GM04503 (cell line): ENCODE measurements around the gene ZNF343.

Experiments
- DNase-seq: peaks from one replicate; pipeline ENCODE4 v3.0.0-alpha.2; 2012; ENCODE audit warnings: low read depth

ZNF343 gene

GRCh38 chr20:2473516-2473915 is 35.2 kb downstream of the ZNF343 start:
- peak; percentile 71 for DNase-seq

DNA sequence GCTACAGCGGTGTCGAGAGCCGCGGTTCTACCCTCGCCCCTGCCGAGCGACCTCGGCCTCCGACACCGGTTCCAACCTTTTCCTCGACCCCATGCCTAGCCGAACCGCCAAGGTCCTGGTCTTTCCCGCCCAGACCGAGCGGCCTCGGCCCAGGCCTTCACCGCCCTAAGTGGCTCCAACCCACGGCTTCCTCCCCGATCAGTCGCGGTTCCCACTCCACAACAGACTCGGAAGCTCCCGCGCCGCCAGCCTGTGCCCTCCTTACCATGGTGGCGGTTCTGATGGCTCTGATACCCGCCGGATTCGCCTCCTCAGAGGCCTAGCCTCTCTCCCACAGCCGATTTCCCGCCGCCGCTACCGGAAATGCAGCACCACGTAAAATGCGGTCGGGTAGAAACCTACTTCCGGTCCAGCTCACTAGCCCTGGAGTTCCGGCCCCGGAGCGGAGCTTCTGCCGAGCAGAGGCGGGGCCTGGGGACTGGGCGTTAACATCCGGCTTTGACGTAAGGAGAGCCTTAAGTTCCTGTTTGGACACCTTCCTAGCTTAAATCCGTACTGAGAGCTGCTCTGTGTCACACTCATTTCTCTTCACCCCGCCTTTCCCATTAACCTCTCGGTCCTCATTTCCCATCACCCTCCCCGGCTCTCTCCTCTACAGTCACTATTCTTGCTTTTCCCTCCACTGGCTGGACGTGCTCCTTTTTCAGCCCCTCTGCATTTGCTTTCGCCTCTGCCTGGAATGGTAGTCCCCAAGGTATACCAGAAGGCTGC is 38.1 kb downstream of the ZNF343 start, which contains the start of gene SNRPB:
Gene SNRPB, minus strand, starts transcription at position 367 of the 771 bp plus-strand sequence. Its CDS starts 99 bp downstream, at position 268.
- peak; percentile 94 for DNase-seq

DNA sequence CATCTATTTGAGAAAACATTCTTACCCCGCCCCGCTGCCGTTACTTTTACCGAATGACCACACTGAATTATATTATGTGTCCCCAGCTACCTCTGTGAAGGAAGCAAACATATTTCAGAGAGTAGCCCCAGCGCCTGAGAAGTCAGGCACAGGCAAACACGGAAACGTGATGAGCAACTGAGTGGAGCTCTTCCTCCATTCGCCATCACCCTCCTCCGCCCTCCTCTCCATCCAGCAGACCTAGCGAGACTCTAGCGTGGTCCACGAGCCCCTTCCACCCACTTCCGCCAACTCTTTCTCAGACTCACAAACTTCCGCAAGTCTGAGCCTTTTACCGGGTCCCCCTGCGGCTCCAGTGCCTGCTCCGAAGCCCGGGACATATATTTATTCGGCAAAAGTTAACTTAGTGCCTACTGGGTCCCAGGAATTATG is 38.7 kb downstream of the ZNF343 start:
- no peak for DNase-seq

DNA sequence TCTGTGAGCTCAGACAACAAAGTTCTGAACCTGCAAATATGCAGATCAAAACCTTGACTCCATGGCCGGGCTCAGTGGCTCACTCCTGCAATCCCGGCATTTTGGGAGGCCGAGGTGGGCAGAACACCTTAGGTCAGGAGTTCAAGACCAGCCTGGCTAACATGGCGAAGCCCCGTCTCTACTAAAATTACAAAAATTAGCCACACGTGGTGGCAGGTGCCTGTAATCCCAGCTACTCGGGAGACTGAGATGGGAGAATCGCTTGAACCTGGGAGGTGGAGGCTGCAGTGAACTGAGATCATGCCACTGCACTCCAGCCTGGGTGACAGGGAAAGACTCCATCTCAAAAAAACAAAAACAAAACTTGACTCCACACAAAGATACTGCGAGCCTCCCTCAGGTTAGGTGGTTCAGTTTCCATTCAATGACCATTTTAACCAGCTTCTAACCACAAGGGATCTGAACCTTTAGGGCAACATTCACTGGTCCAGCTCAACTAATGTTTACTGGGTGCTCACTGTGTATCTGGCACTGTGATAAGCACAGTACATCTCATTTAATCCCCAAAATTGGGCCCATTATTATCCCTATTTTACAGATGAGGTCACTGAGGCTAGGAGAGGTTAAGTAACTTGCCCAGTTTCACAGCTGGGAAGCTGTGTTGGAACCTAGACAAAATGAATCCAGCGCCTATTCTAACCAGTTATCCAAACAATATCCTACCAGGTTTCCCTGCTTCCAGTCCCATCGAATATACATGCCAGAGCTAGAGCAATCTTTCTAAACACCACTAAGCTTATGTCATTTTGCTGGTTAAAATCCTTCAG is 39.9 kb downstream of the ZNF343 start:
- no peak for DNase-seq

DNA sequence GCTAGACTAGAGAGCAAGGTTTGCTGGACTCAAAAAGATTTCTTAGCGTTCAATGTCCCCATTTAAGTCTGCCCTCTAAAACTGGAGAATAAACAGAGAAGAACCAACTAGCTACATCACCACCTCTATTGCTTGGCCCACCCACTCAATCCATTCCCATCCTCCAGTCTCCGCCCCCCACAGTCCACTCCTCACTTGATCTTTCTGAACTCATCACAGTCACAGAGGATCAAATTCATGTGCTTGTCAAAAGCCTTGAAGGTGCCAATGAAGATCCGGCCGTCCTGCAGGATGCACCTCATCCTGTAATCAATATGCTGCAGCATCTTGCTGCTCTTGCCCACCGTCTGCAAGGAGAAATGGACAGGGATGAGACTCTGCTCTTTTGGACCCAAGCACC is 41.3 kb downstream of the ZNF343 start:
- DNase-seq = no peak

- DNase-seq = no peak
Observed at GRCh38 chr20:2465100-2465499, 43.6 kb downstream of the ZNF343 start.

DNA sequence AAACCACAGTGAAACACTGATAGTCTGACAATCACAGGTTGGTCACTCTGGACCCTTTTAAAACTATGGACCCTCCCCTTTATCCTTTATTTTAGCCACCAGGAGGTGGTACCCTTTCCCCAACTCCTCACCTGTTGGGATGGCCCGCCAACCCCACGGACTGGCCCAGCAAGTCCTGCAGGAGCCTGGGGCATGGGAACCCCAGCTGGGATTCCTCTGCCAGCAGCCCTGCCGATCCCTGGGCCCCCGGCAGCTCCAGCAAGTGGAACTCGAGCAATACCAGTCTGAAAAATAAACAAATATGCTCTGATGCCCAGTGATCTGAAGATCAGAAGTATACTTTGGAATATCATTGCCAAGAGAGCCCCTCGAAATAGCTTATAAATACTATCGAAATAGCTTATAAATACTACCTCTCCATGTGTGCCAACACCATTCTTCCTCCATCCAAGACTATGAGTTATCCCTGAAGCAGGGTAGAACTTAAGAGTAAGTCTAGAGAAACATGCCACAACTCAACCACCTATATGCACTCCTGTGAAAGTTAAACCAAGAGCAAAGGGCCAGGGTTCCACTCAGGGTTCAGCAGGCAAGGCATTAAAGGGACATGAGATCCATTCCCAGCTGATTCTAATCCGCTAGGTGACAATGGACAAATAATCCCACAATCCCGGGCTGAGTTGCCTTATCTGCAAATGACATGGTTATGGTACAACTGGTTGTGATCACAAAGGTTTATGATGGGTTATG is 44.9 kb downstream of the ZNF343 start:
- no peak for DNase-seq

- DNase-seq = no peak
Observed at GRCh38 chr20:2462484-2462883, 46.2 kb downstream of the ZNF343 start.

DNA sequence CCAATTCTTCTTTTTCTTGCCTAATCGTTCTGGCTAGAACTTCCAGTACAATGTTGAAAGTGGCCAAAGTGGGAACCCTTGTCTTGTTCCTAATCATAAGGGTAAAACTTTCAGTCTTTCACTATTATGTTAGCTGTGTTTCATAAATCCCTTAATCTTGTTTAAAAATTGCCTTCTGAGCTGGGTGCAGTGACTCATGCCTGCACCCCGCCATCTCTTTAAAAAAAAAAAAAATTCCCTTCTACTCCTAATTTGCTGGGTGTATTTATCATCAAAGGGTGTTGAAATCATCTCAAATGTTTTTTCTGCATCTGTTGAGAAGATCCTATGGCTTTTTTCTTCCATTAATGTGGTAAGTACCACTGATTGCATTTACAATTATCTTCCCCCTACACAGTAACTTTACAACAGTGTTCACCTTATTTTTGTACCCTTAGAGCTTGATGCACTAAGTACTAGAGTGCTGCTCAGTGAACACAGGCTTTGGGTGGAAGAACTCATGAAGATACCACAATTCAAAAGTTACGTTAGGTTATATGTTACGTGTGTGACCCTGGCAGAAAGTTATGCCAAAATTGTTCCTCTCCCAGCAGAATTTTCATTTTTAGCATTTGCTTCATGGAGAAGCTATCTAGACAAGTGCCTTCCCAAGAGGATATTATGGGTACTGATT is 47.8 kb downstream of the ZNF343 start:
- no peak for DNase-seq

GRCh38 chr20:2459981-2460751 is 48.5 kb downstream of the ZNF343 start:
- no peak for DNase-seq

DNA sequence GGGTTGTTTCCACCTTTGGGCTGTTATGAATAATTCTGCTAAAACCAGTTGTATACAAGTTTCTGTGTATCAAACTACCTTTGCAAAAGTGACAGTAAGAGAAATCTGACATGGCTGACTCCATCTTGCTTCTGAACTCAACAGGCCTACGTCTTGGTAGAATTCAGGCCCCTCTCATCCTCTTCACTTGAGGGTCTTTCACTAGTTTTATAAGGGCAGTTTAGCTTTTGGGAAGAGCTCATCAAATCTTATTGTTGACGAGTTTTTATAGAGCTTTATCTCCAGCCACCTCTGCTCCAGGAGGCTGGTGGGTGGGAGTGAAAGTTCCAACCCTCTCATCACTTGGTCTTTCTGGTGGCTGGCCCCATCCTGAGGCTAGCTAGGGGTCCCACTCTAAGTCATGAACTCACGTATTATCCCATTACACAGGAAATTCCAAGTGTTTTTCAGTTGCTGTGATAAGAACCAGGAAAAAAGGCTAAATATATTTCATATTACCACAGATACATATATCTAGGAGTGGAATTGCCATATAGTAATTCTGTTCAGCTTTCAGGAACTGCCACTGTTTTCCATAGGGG is 49.7 kb downstream of the ZNF343 start:
- no peak for DNase-seq

DNA sequence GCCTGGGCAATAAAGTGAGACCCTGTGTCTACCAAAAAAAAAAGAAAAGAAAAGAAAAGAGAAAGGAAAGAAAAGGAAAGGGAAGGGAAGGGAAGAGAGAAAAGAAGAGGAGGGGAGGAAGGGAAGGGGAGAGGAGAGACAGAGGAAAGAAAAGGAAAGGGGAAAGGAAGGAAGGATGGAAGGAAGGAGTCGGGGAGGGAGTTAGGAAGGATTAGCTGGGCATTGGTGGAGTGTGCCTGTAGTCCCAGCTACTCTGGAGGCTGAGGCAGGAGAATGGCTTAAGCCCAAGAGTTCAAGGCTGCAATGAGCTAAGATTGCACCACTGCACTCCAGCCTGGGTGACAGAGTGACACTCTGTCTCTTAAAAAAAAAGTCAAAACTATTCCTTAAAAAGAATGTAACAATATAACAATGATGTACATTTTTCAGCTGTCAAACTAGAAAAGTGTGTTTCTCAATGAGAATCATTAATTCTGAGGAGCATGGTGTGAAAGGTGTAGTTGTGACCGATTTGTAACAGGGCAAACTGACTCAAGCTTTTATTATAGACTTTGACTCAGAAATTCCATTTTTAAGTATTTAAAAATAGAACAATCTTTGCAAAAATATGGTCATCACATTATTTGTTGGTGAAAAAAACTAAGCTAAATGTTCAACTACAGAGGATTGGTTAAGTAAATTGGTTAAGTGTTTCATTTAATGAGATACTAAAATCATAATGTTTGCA is 52.8 kb downstream of the ZNF343 start:
- no peak for DNase-seq

- no peak for DNase-seq
Observed at GRCh38 chr20:2453792-2454191, 54.9 kb downstream of the ZNF343 start.

- DNase-seq = peak; percentile 40
Observed at GRCh38 chr20:2451939-2452732, 56.6 kb downstream of the ZNF343 start.

GRCh38 chr20:2451422-2451821 is 57.3 kb downstream of the ZNF343 start:
- no peak for DNase-seq

DNA sequence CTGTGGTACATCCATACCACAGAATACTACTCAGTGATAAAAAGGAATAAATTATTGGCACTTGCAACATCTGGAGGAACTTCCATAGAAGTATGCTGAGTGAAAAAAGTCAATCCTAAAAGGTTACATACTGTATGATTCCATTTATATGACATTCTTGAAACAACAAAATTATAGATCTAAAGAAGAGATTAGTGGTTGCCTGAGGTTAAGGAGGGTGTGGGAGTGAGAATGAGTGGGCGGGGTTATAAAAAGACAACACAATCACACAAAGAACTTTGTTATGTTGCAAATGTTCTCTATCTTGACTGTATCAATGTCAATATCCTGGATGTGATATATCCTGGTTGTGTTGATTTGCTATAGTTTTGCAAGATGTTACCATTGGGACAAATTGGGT is 59.3 kb downstream of the ZNF343 start:
- DNase-seq = no peak

GRCh38 chr20:2446845-2447244 is 61.9 kb downstream of the ZNF343 start:
- DNase-seq = no peak
